H1 (cell line): Measurements from ENCODE around the gene ZNF697. TPM values are rescaled to one million over a fixed set of nuclear protein-coding genes. Genes with fewer than 3 reads are reported as not detected.

Experiments used
- CHD7 ChIP-seq: fragments of 300-600 bp; sonication (generic); IDR thresholded peaks from 2 replicates; pipeline ENCODE4 v1.7.1; 2012; ENCODE audit warnings: low read length, moderate library complexity, mild to moderate bottlenecking, inconsistent platforms; ENCODE audit not compliant: insufficient replicate concordance
- EZH2 ChIP-seq: fragments of 200-600 bp; sonication (generic); IDR thresholded peaks from 2 replicates; pipeline ENCODE4 v1.7.1; 2012; ENCODE audit warnings: low read depth, mild to moderate bottlenecking, moderate library complexity, low read length, inconsistent platforms; ENCODE audit not compliant: severe bottlenecking
- KDM1A ChIP-seq: fragments of 200-600, 300-600 bp; sonication (generic); IDR thresholded peaks from 2 replicates; pipeline ENCODE4 v1.7.1; 2016; ENCODE audit warnings: mild to moderate bottlenecking, low read length, borderline replicate concordance
- MAFK ChIP-seq: IDR thresholded peaks from 2 replicates; pipeline ENCODE4 v1.6.1; 2012; ENCODE audit warnings: low read depth, mild to moderate bottlenecking, improper control_type of control experiment, low read length
- RXRA ChIP-seq: IDR thresholded peaks from 2 replicates; pipeline ENCODE4 v1.6.1; 2011; ENCODE audit warnings: low read depth, mild to moderate bottlenecking, low read length, moderate library complexity; ENCODE audit not compliant: insufficient read depth
- SP2 ChIP-seq: IDR thresholded peaks from 2 replicates; pipeline ENCODE4 v1.6.1; 2012; ENCODE audit warnings: mild to moderate bottlenecking, low read length, inconsistent platforms
- SUZ12 ChIP-seq: fragments of 200-600 bp; sonication (generic); IDR thresholded peaks from 2 replicates; pipeline ENCODE4 v1.6.1; 2012; ENCODE audit warnings: mild to moderate bottlenecking, inconsistent platforms, low read length, moderate library complexity, mixed read lengths
- YY1 ChIP-seq: IDR thresholded peaks from 2 replicates; pipeline ENCODE4 v1.6.1; 2011; ENCODE audit warnings: low read depth, mild to moderate bottlenecking, low read length
- ZNF274 ChIP-seq: IDR thresholded peaks from 2 replicates; pipeline ENCODE4 v1.7.0; 2012; ENCODE audit warnings: low read length, borderline replicate concordance; ENCODE audit errors: extremely low read depth
- polyA plus RNA-seq, 7 experiments: library from polyadenylated mRNA; depleted of rRNA in 3 of 7; stranded (reverse) in 5 of 7; unstranded in 2 of 7; fragments of >200 nt in 5 of 7; fragments of 200-250 nt in 2 of 7; gene quantifications; 1 replicate in 5 of 7; 2 replicates in 1 of 7; 4 replicates in 1 of 7; pipeline versions ENCODE4 v1.2.1 to v1.2.3, GENCODE V29; 2011 to 2013; ENCODE audit warnings: missing spikeins in 2 of 7, mixed read lengths in 2 of 7
- total RNA-seq: library from RNA; stranded (reverse); fragmentation: NEBNext Ultra II Directional; extraction: Animal tissue kit (Norgen Biotek cat#: 25700); gene quantifications from 2 replicates; pipeline ENCODE4 v1.2.1, GENCODE V29; 2021

Gene ZNF697
- total and polyA plus RNA-seq, 2 of the 8 experiments (the other 6 are each of a cell fraction or from before 2014, with no cell fraction given) = 5.6 to 18.3 TPM

GRCh38 chr1:119617751-119618691 lies 30.0 kb downstream of the ZNF697 start (continued):
- no peak for TF ChIP-seq CHD7
- no peak for TF ChIP-seq SUZ12
- TF ChIP-seq ZNF274 = no peak
- no peak for TF ChIP-seq KDM1A
- TF ChIP-seq MAFK = no peak
- no peak for TF ChIP-seq SP2
- no peak for TF ChIP-seq EZH2
- TF ChIP-seq RXRA = no peak
- no peak for TF ChIP-seq YY1
